NCI-H1092 treated with DMSO at 0.1 percent for 48 hours (cell line): Measurements from ENCODE around the gene MMP15.
"Not testable (repeated sequence)": the region's sequence is repeated elsewhere in the genome, so short reads cannot be mapped to it uniquely, and the experiment has no call there.

Experiments used
- DNase-seq: peaks from one replicate; lab custom pipeline; 2025; lab: John Stamatoyannopoulos, UW

MMP15 gene

DNA sequence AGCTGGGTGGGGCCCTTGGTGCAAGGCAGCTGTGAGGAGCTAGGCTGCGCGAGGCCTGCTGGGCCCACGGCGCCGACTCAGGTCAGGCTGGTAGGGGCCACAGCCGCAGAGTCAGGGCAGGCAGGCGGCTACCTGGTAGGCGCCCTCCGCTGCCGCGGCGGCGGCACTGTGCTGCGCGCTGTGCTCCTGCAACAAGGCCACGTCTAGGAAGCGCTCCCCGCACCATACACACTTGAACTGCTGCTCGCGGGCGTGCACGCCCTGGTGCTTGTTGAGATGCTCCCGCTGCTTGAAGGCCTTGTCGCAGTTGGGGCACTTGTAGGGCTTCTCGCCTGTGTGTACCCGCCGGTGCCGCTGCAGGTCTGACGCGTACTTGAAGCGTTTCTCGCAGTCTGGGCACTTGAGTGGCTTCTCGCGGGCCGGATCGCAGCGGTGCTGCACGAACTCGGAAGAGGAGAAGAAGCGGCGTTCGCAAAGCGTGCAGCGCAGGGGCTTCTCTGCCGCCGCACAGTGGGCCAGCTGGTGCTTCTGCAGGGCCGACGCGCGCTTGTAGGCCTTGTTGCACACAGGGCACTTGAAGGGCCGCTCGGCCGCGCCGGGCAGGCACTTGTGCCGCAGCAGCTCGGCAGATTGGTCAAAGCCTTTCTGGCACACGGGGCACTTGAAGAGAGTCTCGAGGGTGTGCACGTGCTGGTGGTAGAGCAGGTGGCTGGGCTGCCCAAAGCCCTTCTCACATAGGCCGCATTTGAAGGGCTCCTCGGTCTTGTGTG is 29.0 kb upstream of the MMP15 start:
- no peak for DNase-seq

DNA sequence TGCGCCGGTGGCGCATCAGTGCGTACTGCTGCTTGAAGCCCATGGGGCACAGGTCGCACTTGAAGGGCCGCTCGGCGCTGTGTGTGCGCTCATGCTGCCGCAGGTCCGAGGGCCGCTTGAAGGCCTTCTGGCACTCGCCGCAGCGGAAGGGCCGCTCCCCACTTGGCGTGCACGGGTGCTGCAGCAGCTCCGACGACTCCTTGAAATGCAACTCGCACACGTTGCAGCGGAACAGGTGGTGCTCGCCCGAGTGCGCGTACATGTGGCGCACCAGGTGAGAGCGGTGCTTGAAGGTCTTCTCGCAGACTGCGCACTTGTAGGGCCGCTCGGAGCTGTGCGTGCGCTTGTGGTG is 28.4 kb upstream of the MMP15 start:
- DNase-seq: no peak

DNA sequence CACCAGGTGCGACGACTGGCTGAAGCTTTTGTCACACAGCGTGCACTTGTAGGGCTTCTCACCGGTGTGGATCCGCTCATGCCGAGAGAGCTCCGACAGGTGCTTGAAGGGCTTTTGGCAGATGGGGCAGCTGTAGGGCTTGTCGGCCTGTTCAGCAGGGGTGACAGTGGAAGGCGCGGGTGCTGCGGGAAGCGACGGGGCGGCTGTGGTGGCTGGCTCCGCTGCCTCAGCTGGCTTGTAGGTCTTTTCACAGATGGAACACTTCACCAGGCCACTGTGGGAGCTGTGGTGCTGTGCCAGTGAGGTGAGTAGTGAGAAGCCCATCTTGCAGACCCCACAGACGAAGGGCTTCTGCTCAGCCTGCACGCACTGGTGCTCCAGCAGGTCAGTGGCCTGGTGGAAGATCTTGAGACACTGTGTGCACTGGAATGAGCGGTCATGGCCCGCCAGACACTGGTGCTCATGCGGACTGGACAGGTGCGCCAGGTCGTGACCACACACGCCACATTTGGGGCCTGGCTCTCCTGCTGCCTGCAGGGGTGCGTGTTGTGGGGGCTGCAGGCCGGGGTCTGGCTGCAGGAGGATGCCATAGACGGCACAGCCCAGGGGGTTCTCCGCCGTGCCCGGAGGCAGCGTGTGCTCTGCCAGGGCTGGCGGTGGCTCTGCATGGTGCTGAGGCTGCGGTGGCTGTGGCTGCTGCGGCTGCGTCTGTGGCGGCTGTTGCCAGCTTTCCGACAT is 27.9 kb upstream of the MMP15 start:
- DNase-seq: no peak

DNA sequence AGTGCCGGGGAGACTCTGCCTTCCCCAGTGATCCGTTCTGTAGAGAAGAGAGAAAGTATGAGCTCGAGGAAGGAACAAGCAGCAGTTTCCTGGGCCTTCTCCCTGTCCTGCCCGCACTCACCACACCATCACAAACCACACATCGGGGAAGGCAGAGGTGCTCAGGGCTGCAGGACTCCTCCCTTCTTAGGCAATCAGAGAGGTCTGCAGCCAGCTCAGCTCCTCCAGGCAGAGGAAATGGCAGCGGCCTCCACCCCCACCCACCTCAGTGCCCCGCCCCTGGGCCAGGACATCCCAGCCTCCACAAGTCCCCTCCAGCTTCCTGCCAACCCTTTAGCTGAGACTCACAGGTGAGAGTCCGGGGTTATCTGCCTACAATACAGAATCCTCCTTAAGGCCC is 27.1 kb upstream of the MMP15 start:
- DNase-seq: no peak

DNA sequence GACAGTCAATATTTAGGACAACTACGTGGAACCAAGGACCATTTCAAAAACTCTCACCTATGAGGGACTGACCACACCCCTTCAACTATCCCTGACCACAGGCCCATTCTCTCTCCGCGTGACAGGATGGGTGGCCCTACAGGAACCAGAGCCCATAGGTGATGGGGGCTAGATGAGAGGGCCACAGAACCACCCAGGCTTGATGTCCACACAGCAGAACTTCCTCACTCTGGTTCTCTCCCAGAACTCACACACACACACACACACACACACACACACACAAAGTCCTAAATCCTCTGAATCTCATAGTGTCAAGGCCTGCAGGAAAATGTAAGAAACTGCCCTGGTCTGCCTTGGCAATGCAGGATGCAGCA is 26.6 kb upstream of the MMP15 start:
- no peak for DNase-seq

DNA sequence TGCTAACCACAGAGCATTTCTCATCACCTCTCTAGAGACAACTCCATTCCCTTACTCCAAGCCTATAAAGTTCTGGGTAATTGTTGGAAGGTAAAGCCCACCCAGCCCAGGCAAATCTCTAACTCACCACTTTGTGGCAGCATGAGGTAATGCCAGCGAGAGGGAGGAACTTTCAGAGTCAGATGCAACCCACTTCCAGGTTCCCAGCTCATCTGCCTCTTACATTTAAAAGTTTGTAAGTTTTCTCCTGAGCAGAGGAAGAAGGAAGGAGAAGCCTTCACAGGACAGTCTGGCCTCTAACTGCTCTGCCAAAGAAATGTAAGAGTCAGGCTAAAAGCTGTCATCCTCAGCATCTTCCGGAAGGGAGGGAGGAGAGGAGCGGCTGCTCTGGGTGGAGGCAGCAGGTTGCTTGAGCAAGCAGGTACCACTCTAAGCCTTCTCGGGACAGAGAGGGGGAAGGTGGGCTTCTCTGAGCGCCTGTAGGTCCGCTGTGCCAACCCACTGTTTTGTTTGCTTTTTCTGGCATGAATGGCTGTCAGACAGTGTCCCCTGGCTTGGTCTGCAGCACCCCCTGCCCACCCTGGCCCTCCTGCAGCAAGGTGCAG is 26.1 kb upstream of the MMP15 start:
- peak; percentile 32 for DNase-seq

DNA sequence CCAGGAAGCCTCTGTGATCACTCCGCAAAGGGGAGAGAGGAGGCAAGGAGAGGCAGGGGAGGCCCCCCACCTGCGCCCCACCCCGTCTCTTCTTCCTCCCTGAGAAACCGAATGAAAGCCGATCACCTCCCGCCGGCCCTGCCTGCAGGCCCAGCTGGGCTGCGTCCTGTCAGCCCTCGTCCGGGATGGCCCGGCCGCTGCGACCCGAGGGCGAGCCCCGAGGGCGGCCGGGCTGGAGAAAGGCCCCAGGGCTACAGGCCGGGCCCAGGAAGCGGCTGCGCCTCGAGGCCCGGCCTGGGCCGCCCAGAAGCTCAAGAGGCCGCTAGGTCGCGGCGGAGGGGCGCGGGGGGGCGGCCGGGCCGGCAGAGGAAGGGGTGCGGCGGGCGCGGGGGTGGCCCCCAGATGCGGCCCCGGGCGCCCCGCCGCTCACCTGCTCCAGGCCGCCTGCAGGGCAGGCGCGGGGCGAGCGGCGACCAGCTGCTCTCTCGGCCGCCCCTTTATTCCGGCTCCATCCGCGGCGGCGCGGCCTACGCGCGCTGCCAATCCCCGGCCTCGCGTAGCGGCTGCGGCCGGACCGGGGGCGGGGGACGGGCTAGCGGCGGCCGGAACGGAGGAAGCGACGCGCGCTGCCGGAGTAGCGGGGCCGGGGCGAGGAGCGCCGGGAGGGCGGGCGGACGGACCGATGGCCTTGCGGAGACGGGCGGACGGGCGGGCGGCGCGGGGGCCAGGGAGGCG is 25.4 kb upstream of the MMP15 start, which contains the start of gene ZNF319:
TSS of gene ZNF319 (minus strand) at position 702 of the 735 bp plus-strand sequence. CDS start 2,407 bp downstream, outside the sequence.
- DNase-seq: no peak

DNA sequence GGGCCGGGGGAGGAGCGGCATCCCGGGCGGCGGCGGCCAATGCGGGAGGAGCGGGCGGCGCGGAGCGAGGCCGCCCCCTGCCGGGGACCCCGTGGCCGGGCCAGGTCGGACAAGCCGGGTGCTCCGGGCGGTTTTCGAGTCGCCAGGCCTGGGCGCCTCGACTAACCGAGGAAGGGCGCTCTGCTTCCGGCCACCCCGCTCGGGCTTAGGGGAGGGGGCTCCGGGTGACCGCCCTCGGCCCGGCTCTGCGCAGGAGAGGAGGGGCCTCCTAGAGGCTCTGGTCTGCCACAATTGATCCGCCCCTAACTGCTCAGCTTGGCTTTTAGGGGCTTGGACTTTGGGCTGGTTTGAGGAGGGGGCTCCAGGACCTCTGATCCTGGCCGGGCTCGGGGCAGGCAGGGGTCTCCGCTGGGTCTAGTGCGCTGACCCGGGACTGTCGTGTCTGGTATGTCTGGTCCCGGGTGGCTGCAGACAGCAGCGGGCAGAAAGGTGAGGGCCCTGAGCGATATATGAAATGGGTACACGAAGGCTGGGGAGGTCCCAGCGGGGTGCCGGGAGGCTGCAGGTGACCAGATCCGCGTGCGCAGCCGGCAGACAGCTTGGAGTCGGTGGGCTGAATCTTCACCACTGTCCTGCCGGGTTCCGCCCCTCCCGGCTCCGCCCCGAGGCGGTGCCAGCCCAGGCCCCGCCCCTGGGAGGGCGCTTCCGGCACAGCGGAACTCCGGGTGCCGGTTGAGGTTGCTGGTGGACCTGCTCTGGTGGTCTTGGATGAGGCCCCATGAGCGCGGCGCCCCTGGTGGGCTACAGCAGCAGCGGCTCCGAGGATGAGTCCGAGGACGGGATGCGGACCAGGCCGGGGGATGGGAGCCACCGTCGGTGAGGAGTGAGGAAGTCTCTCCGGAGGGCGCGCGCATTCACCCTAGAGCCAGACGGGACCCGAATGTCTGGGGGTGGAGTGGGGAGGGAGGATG is 24.6 kb upstream of the MMP15 start, which contains the start of gene USB1:
TSS of gene USB1 (plus strand) at position 702 of the 971 bp plus-strand sequence. CDS start at position 779, 77 bp downstream.
- DNase-seq: peak; percentile 76

DNA sequence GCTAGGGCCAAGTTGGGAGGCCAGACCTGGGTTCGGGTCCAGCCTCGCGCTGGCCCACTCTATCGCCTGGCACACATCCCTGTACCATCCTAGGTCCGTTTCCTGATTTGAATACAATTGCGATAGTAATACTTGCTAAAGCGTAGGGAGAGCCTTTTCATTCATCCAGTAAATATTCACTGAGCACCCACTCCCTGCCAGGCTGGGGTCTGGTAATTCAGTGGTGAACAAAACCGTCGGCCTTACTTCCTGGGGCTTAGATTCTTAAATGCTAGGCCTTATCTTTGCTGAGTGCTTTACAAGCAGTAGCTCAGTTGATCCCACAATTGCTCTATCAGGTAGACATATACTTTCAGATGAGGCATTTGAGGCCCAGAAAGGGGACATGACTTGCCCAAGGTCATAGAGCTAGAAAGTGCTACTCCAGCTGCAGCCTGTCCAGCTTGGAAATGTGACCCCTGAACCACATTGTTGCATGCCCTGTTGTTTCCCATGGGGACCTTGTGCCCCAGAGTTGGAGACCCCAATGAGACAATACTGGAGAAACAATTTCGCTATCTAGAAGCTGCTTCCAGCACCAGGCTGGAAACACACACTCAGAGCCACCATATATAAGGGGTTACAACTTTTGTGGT is 23.7 kb upstream of the MMP15 start:
- DNase-seq: no peak

DNA sequence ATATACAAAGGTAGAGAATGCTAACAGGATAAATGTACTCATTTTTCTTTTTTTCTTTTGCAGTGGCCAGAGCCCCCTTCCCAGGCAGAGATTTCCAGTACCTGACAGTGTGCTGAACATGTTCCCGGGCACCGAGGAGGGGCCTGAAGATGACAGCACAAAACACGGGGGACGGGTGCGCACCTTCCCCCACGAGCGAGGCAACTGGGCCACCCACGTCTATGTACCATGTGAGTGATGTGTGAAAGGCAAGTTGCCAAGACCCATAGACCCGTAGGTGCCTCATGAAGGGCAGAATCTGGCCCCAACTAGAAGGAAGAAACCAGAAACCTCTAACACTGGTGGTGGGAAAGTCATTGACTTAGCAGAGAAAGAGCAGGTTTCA is 23.1 kb upstream of the MMP15 start:
- no peak for DNase-seq

DNA sequence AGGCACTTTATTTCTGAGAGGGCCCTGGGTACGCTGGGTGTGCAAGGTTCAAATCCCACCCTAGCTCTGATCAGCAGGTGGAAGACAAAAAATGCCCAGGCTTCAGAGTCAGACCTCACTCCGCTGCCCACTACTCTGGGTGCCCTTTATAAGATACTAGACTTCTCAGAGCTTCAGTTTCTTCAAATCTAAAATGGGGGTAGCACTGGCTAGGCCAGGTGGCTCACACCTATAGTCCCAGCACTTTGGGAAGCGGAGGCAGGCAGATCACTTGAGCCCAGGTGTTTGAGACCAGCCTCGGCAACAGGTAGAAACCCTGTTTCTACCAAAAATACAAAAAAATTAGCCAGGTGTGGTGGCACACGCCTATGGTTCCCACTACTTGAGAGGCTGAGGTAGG is 22.6 kb upstream of the MMP15 start:
- DNase-seq: no peak

DNA sequence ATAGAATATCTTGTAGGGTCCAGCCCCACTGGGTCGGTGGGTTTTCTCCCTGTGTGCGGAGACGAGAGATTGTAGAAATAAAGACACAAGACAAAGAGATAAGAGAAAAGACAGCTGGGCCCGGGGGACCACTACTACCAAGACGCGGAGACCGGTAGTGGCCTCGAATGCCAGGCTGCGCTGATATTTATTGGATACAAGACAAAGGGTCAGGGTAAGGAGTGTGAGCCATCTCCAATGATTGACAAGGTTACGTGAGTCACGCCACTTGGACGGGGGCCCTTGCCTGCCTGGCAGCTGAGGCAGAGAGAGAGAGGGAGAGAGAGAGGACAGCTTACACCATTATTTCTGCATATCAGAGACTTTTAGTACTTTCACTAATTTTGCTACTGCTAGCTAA is 20.8 kb upstream of the MMP15 start:
- not testable (repeated sequence) for DNase-seq

DNA sequence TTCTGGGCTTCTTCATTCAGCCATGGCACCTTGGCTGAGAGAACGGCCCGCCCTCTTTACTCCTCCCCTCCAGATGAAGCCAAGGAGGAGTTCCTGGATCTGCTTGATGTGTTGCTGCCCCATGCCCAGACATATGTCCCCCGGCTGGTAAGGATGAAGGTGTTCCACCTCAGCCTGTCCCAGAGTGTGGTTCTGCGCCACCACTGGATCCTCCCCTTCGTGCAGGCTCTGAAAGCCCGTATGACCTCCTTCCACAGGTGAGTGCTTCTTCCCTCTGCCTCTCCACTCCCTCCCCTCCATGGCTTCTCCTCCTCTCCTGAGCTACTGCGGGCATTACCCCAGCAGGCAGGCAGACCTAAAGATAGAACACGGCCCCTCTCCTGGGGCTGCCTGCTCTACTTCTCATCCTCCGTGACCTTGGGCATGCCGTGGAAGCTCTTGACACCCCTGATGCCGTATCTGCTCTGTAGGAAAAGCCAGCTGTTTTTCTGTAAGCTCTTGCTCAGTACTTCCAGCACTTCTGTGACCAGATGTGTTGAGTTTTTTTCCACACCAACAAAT is 15.6 kb upstream of the MMP15 start:
- DNase-seq: no peak

DNA sequence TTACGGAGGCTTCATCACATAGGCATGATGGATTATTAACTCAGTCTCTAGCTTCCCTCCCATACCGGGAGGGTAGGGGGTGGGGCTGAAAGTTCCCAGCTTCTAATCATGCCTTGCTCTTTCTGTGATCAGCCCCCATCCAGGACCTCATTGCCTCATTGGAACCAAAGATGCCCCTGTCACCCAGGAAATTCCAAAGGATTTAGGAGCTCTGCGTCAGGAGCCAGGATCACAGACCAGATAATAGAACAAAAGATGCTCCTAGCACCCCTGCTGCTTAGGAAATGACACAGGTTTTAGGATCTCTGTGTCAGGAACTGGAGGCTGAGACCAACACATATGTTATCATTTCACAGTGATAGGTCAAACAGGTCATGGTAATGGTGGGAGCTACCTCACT is 14.7 kb upstream of the MMP15 start:
- DNase-seq: no peak

DNA sequence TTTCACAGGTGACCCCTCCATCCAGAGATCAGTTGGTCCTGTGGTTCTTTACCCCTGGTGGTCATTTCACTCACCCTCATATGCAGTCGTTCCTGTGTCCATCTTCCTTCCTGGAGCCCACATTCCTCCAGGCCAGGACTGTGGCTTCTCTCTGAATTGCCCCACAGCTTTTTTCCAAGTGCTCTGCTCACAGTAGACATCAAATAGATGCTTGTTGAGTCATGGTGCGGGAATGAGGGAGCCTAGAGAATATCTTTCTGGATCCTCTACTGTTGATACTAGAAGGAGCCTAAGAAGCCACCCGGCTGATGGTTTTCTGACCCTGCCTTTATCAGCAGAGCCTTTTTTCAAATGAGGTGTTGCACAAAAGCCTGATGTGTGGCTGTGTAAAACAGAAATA is 13.9 kb upstream of the MMP15 start:
- no peak for DNase-seq

DNA sequence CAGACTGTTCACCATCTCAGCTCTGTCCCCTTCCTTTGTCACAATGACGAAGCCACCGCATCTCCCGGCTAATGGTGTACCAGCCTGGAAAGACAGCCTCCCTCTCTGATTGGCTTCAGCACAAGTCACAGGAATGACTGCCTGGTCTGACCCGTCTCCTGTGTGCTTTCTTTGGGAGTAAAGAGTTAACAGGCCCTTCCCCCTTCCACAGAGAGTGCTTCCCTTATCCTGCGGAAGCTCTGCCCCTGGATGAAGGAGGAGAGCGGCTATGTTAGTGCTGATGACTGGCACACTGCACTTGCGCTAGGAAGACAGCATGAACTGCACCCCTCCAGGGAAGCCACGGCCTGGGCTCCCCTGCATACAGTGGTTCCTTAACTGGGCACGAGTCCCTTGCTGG is 13.1 kb upstream of the MMP15 start:
- no peak for DNase-seq

DNA sequence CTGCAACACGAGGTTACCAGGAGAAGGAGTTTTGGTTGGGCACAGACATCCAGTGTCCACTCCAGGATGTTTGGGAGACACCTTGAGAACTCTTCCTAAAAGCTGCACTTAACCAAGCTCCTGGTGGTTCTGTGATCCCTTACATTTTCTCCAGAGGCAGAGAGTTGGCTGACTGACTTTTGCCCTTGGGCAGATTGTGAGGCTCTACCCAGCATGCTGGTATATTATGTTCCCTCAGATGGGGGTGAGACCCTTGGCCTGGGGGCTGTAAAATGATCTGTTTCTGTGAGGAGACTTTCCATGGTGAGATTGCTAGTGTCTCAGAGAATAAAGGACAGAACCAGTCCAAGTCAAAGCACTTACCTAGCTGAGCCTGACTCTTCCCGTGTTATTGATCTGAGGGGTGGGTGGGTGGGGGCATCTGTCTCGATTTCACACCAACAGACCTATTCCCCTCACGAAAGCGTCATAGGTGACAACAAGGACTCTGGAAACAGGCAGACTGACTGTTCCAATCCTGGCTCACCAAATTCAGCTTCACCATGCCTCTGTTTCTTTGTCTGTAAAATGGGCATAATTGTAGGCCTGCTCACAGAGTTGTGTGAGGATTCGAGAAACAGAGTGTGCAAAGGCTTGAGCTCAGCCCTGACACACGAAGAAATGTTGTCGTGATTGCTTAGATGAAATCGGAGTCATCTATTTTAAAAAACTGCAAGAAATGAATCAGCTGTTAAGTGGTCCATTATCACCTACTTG is 12.2 kb upstream of the MMP15 start:
- DNase-seq: no peak

DNA sequence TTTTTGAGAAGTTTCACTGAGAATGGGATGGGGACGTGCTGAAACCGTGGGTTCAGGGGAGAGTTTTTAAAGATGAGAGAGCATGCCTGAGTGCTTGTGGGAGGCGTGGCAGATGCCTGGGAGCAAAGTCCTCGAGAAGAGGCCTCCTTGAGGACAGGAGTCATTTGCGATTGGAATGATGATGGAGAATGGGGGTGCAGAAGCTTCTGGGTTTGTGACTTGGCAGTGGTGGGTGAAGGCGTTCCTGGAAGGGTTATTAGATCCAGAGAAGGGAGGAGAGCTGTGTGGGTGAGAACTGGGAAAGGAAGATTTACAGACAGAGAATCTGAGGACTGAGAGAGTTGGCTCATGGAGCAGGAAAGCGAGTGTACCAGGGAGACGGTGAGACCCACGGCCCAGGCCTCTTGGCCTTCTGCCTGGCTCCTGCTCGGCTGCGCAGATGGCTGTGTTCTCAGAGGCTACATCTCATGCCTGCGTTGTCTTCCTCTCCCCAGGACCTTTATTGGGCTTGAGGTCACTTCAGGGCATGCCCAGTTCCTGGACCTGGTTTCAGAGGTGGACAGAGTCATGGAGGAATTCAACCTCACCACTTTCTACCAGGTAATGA is 8.6 kb upstream of the MMP15 start:
- no peak for DNase-seq

DNA sequence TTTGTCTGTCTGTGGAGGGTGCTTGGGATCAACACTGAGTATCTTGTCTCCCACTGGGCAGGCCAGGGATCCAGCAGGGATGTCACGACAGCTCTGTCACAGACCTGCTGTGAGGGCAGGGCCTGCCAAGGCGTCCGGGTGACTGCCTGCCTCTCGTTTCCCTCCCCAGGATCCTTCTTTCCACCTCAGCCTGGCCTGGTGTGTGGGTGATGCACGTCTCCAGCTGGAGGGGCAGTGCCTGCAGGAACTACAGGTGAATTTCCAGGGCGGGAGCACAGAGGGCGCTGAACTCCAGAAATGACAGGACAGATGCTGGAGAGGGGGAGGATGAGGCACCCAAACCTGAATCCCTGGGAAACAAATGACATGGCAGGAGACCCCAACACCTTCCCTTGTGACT is 6.8 kb upstream of the MMP15 start:
- DNase-seq: no peak
